Liver (tissue), 9 donors: Measurements from ENCODE around the gene RFTN2. TPM values are rescaled to one million over a fixed set of nuclear protein-coding genes. Genes with fewer than 3 reads are reported as not detected.
"Not testable (repeated sequence)": the region's sequence is repeated elsewhere in the genome, so short reads cannot be mapped to it uniquely, and the experiment has no call there.

Experiments used
- DNase-seq: peaks from one replicate; pipeline ENCODE4 v3.0.0-alpha.2; 2017; ENCODE audit warnings: low spot score
- H3K27ac ChIP-seq, 2 donors: one replicate each; pipeline ENCODE4 v1.7.0; 2013; ENCODE audit warnings: inconsistent platforms in 2 of 2, low read length in 2 of 2, control low read depth in 1 of 2, low read depth in 1 of 2, mild to moderate bottlenecking in 1 of 2
- H3K27me3 ChIP-seq, 4 donors: one replicate each; pipeline versions ENCODE4 v1.6.1 to v1.7.0; 2013; ENCODE audit warnings: low read length in 3 of 4, inconsistent platforms in 1 of 4, mild to moderate bottlenecking in 1 of 4, moderate library complexity in 1 of 4; ENCODE audit not compliant: control insufficient read depth in 4 of 4, insufficient read depth in 4 of 4
- H3K36me3 ChIP-seq, 4 donors: one replicate each; pipeline versions ENCODE4 v1.6.1 to v1.7.0; 2013; ENCODE audit warnings: low read length in 3 of 4, mild to moderate bottlenecking in 3 of 4, low read depth in 1 of 4, moderate library complexity in 1 of 4; ENCODE audit not compliant: control insufficient read depth in 4 of 4, insufficient read depth in 3 of 4
- H3K4me1 ChIP-seq, 4 donors: one replicate each; pipeline versions ENCODE4 v1.6.1 to v1.7.0; 2013; ENCODE audit warnings: low read length in 3 of 4, mild to moderate bottlenecking in 3 of 4, moderate library complexity in 1 of 4; ENCODE audit not compliant: control insufficient read depth in 4 of 4, insufficient read depth in 4 of 4
- H3K4me3 ChIP-seq, 3 donors: one replicate each; pipeline versions ENCODE4 v1.6.1 to v1.7.0; 2013; ENCODE audit warnings: low read length in 3 of 3, control low read depth in 1 of 3, low read depth in 1 of 3, mild to moderate bottlenecking in 1 of 3
- H3K9ac ChIP-seq, 2 donors: one replicate each; pipeline ENCODE4 v1.7.0; 2013; ENCODE audit warnings: low read length in 2 of 2, mild to moderate bottlenecking in 2 of 2, moderate library complexity in 2 of 2, control low read depth in 1 of 2, low read depth in 1 of 2
- H3K9me3 ChIP-seq, 4 donors: one replicate each; pipeline versions ENCODE4 v1.6.1 to v1.7.0; 2013; ENCODE audit warnings: low read length in 3 of 4; ENCODE audit not compliant: control insufficient read depth in 4 of 4
- ATF3 ChIP-seq: IDR thresholded peaks from 2 replicates; pipeline ENCODE4 v1.6.1; 2016; ENCODE audit warnings: antibody characterized with exemption
- FOXA1 ChIP-seq: IDR thresholded peaks from 2 replicates; pipeline ENCODE4 v1.6.1; 2016; ENCODE audit warnings: antibody characterized with exemption
- FOXA2 ChIP-seq: IDR thresholded peaks from 2 replicates; pipeline ENCODE4 v1.6.1; 2016; ENCODE audit warnings: antibody characterized with exemption
- GABPA ChIP-seq, 2 donors: IDR thresholded peaks in 1 of 2; conservative IDR thresholded peaks in 1 of 2; 2 replicates each; pipeline ENCODE4 v1.6.1; 2016; ENCODE audit warnings: antibody characterized with exemption in 2 of 2, mild to moderate bottlenecking in 1 of 2, moderate library complexity in 1 of 2
- HNF4A ChIP-seq, 2 donors: conservative IDR thresholded peaks; 2 replicates each; pipeline ENCODE4 v1.6.1; 2016; ENCODE audit warnings: antibody characterized with exemption in 2 of 2, mild to moderate bottlenecking in 2 of 2
- HNF4G ChIP-seq: IDR thresholded peaks from 2 replicates; pipeline ENCODE4 v1.6.1; 2016; ENCODE audit warnings: antibody characterized with exemption
- JUND ChIP-seq, 2 donors: IDR thresholded peaks; 2 replicates each; pipeline ENCODE4 v1.6.1; 2016; ENCODE audit warnings: antibody characterized with exemption in 2 of 2
- MAX ChIP-seq: IDR thresholded peaks from 2 replicates; pipeline ENCODE4 v1.6.1; 2016; ENCODE audit warnings: antibody characterized with exemption
- NR2F2 ChIP-seq: IDR thresholded peaks from 2 replicates; pipeline ENCODE4 v1.6.1; 2016; ENCODE audit warnings: antibody characterized with exemption
- RAD21 ChIP-seq, 2 donors: IDR thresholded peaks; 2 replicates each; pipeline ENCODE4 v1.6.1; 2016; ENCODE audit warnings: antibody characterized with exemption in 2 of 2, mild to moderate bottlenecking in 2 of 2
- REST ChIP-seq: IDR thresholded peaks from 2 replicates; pipeline ENCODE4 v1.6.1; 2016; ENCODE audit warnings: antibody characterized with exemption, mild to moderate bottlenecking
- SP1 ChIP-seq: IDR thresholded peaks from 2 replicates; pipeline ENCODE4 v1.6.1; 2018; ENCODE audit warnings: antibody characterized with exemption, mild to moderate bottlenecking
- TAF1 ChIP-seq: conservative IDR thresholded peaks from 2 replicates; pipeline ENCODE4 v1.6.1; 2016; ENCODE audit warnings: antibody characterized with exemption, mild to moderate bottlenecking
- YY1 ChIP-seq: IDR thresholded peaks from 2 replicates; pipeline ENCODE4 v1.6.1; 2016; ENCODE audit warnings: antibody characterized with exemption, mild to moderate bottlenecking
- ZBTB33 ChIP-seq: IDR thresholded peaks from 2 replicates; pipeline ENCODE4 v1.6.1; 2016; ENCODE audit warnings: antibody characterized with exemption
- WGBS: extraction: QIAGEN DNeasy Blood & Tissue Kit; methylation state at CpG from one replicate; pipeline ENCODE4 v1.1.7; 2013; 5-methylcytosine and 5-hydroxymethylcytosine counted together
- polyA plus RNA-seq, 2 donors: library from polyadenylated mRNA; stranded (reverse) in 1 of 2; unstranded in 1 of 2; fragments of 200-250 nt in 1 of 2; fragments of >200 nt in 1 of 2; fragmentation: Nextera tagmentation in 1 of 2; extraction: Ambion mirVana in 1 of 2; gene quantifications; one replicate each; pipeline versions ENCODE4 v1.2.1 to v1.2.3, GENCODE V29; 2013 to 2015
- total RNA-seq, 2 donors: library from RNA; depleted of rRNA; stranded (reverse); fragments of >200 nt; gene quantifications; one replicate each; pipeline ENCODE4 v1.2.3, GENCODE V29; 2014
- donor health status: healthy.
- donor health status: healthy.
- donor health status: healthy.
- donor health status: healthy.
- donor health status: healthy.

The RFTN2 gene
- total and polyA plus RNA-seq, 4 donors = 0.40 to 4.2 (median 1.2) TPM

- DNase-seq = no peak
- H3K27ac ChIP-seq = no peak overlapping the region
- H3K4me1 ChIP-seq = no peaks in the 10 kb centered on the region
- H3K9me3 ChIP-seq = no peaks in the 10 kb centered on the region
- H3K36me3 ChIP-seq = no peaks in the 10 kb centered on the region
- no peak overlapping the region for H3K9ac ChIP-seq
- H3K4me3 ChIP-seq = no peak overlapping the region
- TF ChIP-seq FOXA1 = no peak
- no peak for TF ChIP-seq GABPA (IDR thresholded peaks at IDR 0.05 in 1 of 2, conservative IDR thresholded peaks at IDR 0.05 in 1 of 2)
- no peak for TF ChIP-seq YY1
- TF ChIP-seq RAD21 (IDR thresholded peaks at IDR 0.05) = no peak
- TF ChIP-seq REST = no peak
- no peak for TF ChIP-seq FOXA2
- TF ChIP-seq SP1 = no peak
- TF ChIP-seq TAF1 = no peak
- TF ChIP-seq NR2F2 = no peak
- H3K27me3 ChIP-seq = no peaks in the 10 kb centered on the region
- 91% methylated on average over 3 of the region's 3 CpGs for WGBS
Observed at GRCh38 chr2:197641666-197642065, 33.7 kb downstream of the RFTN2 start.

- H3K27ac ChIP-seq, H3K36me3 ChIP-seq, H3K9me3 ChIP-seq, H3K27me3 ChIP-seq, DNase-seq, H3K9ac ChIP-seq, H3K4me1 ChIP-seq, H3K4me3 ChIP-seq: not testable (repeated sequence)
- 87% methylated on average over 11 of the region's 19 CpGs for WGBS
Observed at GRCh38 chr2:197640571-197641122, 34.7 kb downstream of the RFTN2 start.

- Histone ChIP-seq H3K36me3 (no peaks in the 10 kb centered on the region), H3K27ac (no peak overlapping the region), H3K4me1 (no peaks in the 10 kb centered on the region), H3K9me3 (no peaks in the 10 kb centered on the region), H3K9ac (no peak overlapping the region), H3K27me3 (no peaks in the 10 kb centered on the region), H3K4me3 (no peak overlapping the region)
- TF ChIP-seq MAX (no peak), RAD21 (IDR thresholded peaks at IDR 0.05) (no peak)
- DNase-seq = no peak
Observed at GRCh38 chr2:197633109-197633657, 42.2 kb downstream of the RFTN2 start.

GRCh38 chr2:197628043-197628500 lies 47.3 kb downstream of the RFTN2 start:
- no peaks in the 10 kb centered on the region for H3K27me3 ChIP-seq

More at GRCh38 chr2:197628043-197628500, 47.3 kb downstream of the RFTN2 start:
- WGBS = 49% methylated on average over 4 of the region's 4 CpGs
- no peak overlapping the region for H3K27ac ChIP-seq
- DNase-seq = no peak
- no peak for TF ChIP-seq NR2F2
- no peak for TF ChIP-seq ZBTB33
- TF ChIP-seq TAF1 = no peak
- TF ChIP-seq MAX = no peak
- no peak for TF ChIP-seq YY1
- TF ChIP-seq JUND (IDR thresholded peaks at IDR 0.05) = no peak
- no peak for TF ChIP-seq HNF4A (conservative IDR thresholded peaks at IDR 0.05)
- TF ChIP-seq HNF4G = no peak
- TF ChIP-seq ATF3 = no peak
- TF ChIP-seq GABPA (IDR thresholded peaks at IDR 0.05 in 1 of 2, conservative IDR thresholded peaks at IDR 0.05 in 1 of 2) = no peak
- no peak for TF ChIP-seq SP1
- no peaks in the 10 kb centered on the region for H3K36me3 ChIP-seq
- no peak overlapping the region for H3K9ac ChIP-seq
- no peaks in the 10 kb centered on the region for H3K4me1 ChIP-seq
- no peak overlapping the region for H3K4me3 ChIP-seq
- no peaks in the 10 kb centered on the region for H3K9me3 ChIP-seq
